GM18502 (cell line): ENCODE data around the gene TECPR2.

Experiments
- ATAC-seq: cut with Tn5 transposase; IDR thresholded peaks from one replicate; pipeline ENCODE4 v1.9.1; 2021; ENCODE audit warnings: mild to moderate bottlenecking; ENCODE audit not compliant: unreplicated experiment, poor library complexity

TECPR2 gene, protein sequence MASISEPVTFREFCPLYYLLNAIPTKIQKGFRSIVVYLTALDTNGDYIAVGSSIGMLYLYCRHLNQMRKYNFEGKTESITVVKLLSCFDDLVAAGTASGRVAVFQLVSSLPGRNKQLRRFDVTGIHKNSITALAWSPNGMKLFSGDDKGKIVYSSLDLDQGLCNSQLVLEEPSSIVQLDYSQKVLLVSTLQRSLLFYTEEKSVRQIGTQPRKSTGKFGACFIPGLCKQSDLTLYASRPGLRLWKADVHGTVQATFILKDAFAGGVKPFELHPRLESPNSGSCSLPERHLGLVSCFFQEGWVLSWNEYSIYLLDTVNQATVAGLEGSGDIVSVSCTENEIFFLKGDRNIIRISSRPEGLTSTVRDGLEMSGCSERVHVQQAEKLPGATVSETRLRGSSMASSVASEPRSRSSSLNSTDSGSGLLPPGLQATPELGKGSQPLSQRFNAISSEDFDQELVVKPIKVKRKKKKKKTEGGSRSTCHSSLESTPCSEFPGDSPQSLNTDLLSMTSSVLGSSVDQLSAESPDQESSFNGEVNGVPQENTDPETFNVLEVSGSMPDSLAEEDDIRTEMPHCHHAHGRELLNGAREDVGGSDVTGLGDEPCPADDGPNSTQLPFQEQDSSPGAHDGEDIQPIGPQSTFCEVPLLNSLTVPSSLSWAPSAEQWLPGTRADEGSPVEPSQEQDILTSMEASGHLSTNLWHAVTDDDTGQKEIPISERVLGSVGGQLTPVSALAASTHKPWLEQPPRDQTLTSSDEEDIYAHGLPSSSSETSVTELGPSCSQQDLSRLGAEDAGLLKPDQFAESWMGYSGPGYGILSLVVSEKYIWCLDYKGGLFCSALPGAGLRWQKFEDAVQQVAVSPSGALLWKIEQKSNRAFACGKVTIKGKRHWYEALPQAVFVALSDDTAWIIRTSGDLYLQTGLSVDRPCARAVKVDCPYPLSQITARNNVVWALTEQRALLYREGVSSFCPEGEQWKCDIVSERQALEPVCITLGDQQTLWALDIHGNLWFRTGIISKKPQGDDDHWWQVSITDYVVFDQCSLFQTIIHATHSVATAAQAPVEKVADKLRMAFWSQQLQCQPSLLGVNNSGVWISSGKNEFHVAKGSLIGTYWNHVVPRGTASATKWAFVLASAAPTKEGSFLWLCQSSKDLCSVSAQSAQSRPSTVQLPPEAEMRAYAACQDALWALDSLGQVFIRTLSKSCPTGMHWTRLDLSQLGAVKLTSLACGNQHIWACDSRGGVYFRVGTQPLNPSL (N-terminal part only)

DNA sequence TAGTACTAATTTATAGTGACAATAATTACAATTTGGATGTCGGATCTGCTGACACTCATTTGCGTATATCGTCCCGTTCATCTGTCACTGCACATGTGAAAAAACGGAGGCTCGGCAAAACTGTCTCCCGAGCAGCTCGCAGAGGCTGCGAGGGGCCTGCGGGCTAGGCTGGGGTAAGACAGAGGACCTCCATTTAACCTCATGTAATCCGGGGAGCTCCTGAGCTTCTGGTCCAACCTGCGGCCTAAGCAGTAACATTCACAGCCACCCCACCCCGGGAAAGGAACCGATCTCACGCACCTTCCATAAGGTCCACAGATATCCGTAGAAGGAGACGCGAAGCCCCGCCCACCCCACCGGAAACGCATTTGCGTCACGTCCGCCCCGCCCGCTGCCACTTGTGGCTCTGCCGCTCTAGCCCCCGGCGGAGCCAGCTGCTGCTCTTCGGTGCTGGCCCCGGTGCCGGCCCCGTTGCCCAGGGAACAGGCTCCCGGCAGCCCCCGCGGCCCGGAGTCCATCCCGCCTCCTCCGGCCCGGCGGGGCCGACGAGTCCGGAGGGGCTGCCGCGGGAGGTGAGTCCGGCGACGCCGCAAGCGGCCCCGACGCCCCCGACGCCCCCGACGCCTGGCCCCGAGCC lies at the start of gene TECPR2, which contains the start of gene CINP:
TSS of gene TECPR2 (plus strand) at position 397 of the 637 bp plus-strand sequence. CDS start 13,781 bp downstream, outside the sequence.
TSS of gene CINP (minus strand) at position 346 of the 637 bp plus-strand sequence. CDS start at position 307, 39 bp downstream.
- ATAC-seq, result peak; percentile 89

DNA sequence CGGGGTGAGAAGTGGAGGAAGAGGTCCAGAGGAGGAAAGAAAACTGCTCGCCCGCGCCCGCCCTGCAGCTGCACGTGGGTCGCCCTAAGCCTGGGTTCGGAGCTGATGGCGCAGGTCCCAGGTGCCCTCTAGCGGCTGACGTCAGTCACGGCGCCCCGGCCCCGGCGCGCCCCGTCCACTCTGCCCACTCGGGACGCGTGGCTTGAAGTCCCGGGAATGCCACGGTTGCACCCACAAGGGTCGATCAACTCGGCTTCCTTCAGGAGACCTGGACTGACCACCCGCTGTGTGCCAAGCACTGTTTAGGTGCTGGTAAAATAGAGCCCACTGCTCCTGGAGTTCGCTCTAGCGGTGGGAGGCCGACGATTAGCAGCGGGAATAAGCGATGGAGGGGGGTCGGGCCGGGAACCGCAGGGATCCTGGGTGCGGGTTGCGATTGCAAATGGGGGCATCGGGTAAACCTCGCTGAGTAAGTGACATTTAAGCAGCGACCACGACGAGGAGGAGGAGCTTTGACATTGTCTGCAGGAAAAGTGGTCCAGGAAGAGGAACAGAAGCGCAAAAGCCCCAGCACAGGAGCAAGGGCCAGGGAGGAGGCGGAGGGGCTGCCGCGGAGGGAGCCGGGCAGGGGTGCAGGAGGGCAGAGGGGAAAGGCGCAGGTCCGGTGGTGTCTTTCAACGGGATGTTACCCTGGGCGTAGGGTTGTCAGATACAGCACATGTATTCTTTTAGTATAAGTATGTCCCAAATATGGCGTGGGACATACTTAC lies 48.3 kb upstream of the TECPR2 start:
- ATAC-seq, result peak; percentile 67

DNA sequence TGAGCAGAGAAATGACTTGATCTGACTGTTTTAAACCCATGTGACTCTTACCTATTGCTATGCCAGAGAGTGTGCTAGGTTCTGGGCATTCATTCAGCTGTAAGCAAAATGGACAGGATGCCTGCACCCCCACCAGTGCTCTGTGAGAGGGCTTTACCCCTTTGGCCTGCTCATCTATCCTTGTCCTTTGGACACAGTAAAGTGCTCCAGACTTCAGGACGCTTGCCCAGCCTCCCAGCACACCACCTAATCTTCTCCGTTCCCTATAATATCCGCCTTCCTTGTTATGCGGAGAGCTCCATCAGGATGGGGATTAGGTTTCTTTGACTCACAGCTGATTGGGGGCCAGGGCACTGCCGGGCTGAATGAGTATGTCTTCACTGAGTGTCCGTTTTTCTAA lies 47.6 kb upstream of the TECPR2 start:
- ATAC-seq, result no peak

DNA sequence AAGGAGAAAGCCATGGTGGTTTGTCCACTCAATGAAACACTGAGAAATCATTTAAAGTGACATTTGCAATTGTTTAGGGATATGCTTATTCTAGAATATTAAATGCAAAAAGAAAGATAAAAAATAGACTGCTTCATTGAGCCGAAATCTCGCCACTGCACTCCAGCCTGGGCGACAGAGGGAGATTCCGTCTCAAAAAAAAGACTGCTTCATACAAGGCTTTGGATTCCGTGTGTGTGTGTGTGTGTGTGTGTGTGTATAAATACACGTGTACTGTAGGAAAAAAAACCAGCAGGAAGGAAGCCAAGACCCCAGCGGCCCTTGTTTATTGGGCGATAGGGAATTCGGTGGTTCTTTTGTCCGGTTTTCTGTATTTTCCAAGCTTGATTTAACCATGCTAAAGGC lies 46.4 kb upstream of the TECPR2 start:
- no peak for ATAC-seq

DNA sequence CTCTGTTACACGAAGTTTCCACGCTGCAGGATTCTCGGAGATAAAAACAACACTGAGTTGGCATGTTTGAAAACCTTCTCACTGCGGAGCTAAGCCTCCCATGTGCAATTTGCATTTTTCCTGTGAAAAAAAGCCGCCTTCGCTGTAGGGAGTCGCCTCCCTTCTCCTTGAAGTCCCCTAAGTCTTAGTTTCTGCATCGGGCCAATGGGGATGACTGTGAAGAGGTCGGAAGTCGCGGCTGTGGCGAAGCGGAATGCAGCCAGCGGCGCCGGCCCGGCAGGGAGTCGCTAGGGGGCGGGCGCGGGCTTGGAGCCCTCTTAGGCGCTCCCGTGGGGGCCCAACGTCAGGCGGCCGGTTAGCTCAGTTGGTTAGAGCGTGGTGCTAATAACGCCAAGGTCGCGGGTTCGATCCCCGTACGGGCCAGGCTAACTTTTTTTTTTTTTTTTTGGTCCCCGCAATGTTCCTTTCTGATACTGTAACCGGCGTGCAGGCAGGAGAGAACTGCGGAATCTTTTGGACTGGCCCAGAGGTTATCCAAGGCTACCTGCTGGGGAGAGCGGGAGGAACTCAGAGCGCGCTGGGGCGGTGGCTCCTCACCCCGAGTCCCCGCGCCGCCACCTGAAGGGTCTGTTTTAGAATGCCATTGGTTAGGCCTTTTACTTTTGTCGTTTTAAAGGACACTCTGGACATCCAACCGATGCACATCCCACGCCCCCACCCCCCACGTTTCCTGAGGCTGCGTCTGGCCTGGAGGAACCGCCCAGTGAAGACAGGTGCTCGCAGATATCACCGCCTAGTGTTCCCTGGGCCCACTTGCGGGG lies 45.8 kb upstream of the TECPR2 start:
- ATAC-seq, result peak; percentile 57

DNA sequence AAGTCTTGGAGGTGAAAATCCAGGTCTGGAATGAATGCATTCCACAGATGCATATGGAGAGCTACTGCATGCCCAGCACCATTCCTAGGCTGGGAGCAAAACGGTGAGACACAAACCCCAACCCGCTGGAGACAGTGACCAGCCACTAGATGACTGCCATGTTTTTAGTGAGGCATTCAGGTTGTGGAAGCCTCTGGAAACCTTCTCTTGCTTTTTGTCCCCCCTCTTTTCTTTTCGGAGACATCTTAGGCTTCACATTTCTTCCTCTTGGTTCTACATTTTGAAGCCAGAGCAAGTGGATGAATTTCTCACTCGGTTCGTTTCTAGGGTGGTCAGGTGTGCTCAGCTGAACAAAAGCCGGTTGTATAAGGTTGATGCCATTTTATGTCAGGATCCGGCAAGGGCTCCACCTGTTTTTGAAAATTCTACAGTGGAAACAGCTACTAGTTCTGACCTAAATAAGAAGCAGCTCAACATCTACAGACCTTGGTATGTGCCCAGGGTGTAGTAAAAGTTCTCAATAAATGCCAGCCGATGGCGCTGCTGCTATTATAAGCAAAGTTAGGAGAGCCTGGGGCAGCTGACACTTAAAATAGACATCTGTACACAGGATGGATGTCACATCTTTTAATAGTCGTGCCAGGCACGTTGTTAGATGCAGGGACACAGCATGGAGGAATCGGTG lies 45.0 kb upstream of the TECPR2 start:
- ATAC-seq, result no peak

DNA sequence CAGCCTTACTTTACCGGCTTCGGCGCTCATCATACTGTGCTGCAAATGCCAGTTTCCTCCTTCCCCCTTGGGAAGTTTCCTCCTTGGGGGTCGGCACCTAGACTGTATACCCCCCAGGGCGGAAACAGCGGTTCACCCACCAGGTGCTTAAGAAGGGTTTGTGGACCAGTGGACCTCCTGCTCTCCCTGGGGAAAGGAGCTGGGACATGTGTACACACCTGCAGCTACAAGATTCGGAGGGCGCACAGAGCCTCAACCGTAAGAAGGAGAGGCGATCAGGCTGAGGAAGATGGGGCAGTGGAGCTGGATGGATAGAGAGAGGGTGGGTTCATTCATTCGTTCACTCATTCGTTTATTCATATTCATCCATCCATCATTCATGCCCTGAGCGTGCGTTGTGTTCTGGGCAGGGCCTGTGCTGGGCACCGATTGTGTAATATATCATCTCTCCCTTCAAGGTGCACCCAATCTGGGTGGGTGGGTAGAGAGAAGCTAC lies 43.9 kb upstream of the TECPR2 start:
- ATAC-seq, result no peak

DNA sequence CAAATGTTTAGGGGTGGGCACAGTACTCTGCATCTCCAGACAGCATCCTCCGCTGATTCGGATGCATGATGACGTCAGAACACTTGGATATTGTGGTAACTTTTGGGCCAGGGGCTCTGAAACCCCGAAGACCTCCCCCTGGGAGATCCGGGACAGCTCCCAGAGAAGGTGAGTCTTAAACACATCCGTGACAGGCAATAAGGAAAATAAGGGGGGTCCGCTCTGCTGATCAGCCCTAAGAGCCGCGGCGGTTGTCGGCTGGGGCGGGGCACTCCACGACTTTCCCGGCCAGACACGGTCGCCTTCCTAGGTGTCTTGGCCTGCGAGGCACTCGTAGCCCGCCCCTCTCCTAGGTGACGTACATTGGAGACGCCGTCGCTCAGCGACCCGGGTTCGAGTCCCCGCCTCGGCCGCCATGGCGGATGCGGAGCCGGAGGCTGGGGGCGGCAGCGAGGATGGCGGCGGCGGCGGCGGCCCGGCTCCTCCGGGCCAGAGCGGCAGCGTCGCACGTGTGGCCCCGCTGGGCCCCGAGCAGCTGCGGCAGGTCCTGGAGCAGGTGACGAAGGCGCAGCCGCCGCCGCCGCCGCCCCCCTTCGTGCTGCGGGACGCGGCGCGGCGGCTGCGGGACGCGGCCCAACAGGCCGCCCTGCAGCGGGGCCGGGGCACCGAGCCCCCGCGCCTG lies 43.2 kb upstream of the TECPR2 start, which contains the start of gene ZNF839:
TSS of gene ZNF839 (plus strand) at position 396 of the 682 bp plus-strand sequence. CDS start at position 416, 20 bp downstream.
- ATAC-seq, result peak; percentile 58

DNA sequence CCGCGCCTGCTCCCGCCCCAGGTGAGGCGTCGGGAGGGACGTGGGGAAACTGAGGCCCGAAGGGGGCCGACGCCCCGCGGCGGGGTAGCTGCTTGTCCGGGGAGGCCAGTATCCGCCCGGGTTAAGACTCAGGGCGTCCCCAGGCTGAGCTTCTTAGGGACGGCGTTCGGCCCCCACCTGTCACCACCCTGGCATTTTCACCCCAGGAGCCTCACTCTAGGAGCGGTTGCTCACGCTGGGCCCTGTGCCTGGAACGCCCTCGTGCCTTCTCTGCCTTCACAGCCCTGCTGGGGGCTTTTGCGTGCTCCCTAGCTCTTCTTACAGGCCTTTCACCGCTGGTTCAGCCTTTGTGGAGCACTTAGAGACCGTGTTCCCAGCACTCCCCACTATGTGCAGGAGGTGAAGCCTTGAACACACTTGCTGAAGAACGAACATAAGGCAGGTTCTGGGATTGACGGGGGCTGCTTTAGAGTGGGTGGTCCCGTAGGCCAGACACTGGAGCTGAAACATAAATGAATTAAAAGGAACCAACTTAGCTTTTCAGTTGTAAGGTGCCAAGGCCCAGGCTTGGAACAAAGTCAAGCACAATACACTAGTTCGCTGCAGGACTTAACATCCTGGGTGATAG lies 42.6 kb upstream of the TECPR2 start:
- peak; percentile 35 for ATAC-seq

DNA sequence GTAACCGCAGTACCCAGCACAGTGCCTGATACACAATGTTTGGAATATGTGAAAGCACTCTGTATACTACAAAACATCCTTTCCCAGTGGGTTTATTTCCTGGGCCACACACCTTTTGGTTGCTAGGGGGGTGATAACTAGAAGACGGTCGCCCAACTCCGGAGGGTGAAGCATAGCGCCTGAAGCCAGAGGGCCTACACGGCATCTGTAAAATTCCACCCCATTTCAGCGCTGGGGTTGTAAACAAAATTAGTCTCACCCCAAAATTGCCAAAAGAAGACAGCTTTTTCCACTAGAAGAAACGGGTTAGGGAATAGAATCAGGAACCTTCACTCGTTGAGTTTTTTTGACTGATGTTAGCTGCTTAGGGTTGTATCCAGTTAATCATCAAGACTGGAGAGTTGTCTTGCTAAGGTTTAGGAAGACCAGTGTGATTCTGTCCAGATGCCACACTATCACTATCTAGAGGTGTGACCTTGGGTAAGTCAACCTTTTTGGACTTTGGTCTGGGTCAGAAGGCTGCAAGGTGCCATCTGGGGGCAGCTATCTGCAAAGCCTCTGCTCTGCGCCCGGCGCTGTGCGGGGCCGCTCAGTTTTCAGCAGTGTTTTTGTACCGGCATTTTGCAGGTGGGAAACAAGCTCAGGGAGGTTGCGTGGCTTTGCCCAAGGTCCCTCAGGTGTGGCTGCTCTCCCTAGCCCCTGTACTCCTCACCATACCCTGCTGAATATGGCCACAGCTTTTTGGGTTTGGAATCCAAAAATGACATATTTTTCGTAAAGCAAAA lies 41.9 kb upstream of the TECPR2 start:
- ATAC-seq, result no peak

DNA sequence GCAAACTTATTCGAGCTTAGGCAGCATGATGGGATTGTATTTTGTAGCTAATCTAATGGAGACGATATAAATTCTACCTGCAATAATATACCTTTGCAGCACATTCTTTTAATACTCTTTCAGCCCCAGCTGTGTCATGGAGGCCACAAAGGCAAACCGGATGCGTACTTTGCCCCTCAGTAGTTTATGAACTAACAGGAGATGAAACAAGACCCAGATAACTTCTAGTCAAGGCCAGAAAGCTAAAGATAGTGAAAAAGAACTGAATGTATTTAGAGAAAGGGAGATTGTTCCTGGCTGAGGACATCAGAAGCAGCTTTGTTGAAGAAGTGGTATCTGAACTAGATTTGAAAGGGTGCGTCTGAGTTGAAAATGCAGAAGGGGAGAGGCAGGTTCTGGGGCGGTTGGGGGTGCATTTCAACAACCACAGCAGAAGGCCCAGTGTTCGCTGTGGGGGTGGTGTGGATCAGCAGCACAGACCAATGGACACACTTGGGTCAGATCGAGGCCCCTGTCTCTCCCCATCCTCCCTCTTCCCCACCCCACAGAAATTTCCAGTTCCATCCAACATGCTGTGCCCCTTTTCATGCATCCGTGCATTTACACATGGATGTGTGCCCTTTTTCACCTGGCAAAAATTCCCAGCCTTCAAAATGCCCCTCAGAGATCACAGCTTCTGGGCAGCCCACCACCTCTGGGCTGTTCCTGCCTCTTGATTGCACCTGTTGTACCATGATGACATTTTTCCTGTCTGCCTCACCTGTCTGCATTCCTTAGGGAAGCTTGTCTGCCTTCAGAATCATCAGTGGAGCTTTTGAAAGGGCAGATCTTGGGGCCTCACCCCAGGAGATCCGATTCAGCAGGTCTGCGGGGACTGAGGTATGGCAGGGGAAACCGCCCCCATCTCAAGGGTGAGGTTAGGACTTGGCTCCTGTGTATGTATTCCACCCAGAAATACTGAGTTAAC lies 41.0 kb upstream of the TECPR2 start:
- no peak for ATAC-seq

DNA sequence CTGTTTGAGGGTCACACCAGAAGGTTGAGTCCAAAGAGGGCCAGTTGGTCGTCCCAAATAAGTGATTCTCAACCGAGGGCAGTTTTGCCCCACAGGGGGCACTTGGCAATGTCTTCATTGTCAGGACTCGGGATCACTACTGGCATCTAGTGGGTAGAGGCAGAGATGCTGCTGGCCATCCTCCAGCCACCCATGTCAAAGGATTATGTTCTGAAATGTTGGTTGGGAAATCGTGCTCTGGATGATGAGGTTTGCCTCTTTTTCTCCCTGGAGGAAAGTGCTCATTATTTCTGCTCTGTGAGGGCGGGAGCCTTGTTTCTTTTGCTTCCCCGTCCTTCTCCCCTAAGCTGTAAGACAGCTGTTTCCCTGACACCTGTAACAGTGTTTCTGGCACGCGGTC lies 39.6 kb upstream of the TECPR2 start:
- no peak for ATAC-seq

DNA sequence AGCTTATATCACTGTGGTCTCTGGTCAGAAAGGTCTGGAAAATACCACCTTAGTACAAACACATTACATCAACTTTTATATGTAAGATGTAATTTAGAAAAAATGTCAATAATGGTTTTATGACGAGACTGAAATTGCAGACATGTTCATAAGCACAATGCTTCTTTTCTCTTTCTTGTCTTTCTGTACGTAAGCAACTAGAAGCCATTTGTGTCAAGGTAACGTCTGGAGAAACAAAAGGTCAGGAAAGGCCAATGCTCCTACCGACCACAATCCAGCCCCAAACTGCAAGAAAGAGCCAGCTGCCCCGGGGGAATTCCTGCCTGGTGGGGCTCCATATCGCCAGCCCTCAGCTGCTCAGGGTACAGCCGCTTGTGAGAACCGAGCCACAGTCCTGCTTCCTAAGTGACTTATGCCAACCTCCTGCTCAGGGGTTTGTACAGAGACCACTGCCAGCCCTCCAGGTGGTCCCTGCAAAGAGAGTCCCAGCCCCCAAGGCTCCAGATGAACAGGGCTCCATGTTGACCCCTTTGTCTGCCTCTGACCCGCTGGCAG lies 36.9 kb upstream of the TECPR2 start:
- ATAC-seq, result no peak

DNA sequence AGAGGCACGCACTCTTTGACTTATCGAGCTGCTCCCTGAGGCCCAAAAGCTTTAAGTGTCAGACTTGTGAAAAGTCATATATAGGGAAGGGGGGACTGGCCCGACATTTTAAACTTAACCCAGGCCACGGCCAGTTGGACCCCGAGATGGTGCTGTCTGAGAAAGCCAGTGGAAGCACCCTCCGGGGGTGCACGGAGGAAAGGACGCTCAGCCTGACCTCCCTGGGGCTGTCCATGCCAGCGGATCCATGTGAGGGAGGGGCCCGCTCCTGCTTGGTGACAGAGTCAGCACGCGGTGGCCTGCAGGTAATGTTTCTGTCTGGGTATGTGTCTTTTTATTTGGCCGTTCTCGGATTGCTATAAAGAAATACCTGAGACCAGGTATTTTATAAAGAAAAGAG lies 36.2 kb upstream of the TECPR2 start:
- ATAC-seq, result no peak
